Epithelial cell of esophagus (primary cell): Measurements from ENCODE around the gene TMEM209.
"Not testable (repeated sequence)": the region's sequence is repeated elsewhere in the genome, so short reads cannot be mapped to it uniquely, and the experiment has no call there.

Experiments used
- DNase-seq: peaks from one replicate; pipeline ENCODE4 v3.0.0; 2010; ENCODE audit warnings: low read depth
- H3K4me3 ChIP-seq: 2 replicates; pipeline ENCODE4 v1.5.1; 2011; ENCODE audit warnings: mild to moderate bottlenecking, low read length, control low read depth
- TF ChIP-seq, protein P1 (sequence below): IDR thresholded peaks from 2 replicates; pipeline ENCODE4 v1.5.1; 2011; ENCODE audit warnings: low read depth, mild to moderate bottlenecking, low read length, control low read depth, inconsistent platforms; ENCODE audit not compliant: insufficient read depth; ENCODE audit errors: missing control alignments

TMEM209 gene

DNA sequence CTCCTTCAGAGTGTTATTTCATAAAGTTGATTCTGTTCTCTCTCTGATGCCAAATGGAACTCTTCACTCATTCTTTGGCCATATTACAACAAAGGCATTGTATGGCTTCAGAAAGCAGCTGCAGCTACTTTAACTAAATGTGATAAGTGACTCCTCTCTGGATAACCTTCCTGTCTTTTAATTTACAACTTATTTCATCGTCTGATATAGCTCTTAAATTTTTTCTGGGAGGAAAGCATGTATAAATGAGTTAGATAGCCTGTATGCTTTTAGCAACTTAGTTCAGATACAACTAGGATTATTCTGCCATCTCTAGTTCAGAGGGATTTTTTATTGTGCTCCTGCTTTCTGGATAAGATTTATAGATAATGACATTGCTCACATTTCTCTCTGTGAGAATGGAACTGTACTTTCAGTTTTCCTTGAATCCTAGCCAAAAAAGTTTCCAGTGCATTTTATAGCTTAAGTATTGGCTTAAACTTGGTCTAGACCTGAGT, 77.3 kb downstream of the TMEM209 start:
- no peak for DNase-seq
- no peak overlapping the region for H3K4me3 ChIP-seq
- TF ChIP-seq, protein P1, sequence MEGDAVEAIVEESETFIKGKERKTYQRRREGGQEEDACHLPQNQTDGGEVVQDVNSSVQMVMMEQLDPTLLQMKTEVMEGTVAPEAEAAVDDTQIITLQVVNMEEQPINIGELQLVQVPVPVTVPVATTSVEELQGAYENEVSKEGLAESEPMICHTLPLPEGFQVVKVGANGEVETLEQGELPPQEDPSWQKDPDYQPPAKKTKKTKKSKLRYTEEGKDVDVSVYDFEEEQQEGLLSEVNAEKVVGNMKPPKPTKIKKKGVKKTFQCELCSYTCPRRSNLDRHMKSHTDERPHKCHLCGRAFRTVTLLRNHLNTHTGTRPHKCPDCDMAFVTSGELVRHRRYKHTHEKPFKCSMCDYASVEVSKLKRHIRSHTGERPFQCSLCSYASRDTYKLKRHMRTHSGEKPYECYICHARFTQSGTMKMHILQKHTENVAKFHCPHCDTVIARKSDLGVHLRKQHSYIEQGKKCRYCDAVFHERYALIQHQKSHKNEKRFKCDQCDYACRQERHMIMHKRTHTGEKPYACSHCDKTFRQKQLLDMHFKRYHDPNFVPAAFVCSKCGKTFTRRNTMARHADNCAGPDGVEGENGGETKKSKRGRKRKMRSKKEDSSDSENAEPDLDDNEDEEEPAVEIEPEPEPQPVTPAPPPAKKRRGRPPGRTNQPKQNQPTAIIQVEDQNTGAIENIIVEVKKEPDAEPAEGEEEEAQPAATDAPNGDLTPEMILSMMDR, result no peak

- TF ChIP-seq, protein P1, result no peak
Measured at GRCh38 chr7:130127404-130127803, 77.8 kb downstream of the TMEM209 start.

DNA sequence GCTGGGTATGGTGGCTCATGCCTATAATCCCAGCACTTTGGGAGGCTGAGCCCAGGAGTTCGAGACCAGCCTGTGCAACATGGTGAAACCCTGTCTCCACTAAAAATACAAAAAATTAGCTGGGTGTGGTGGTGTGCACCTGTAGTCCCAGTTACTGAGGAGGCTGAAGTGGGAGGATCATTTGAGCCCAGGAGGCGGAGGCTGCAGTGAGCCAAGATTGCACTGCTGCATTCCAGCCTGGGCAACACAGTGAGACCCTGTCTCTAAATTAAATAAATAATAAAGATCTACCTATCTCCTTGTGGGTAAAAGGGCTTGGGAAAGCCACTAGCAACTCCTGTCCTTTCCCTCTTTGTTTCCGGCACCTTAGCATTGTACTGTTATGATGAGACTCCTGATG, 78.4 kb downstream of the TMEM209 start:
- not testable (repeated sequence) for DNase-seq, H3K4me3 ChIP-seq

More at GRCh38 chr7:130127404-130127803, 77.8 kb downstream of the TMEM209 start:
- no peak for DNase-seq
- H3K4me3 ChIP-seq, result no peak overlapping the region

DNA sequence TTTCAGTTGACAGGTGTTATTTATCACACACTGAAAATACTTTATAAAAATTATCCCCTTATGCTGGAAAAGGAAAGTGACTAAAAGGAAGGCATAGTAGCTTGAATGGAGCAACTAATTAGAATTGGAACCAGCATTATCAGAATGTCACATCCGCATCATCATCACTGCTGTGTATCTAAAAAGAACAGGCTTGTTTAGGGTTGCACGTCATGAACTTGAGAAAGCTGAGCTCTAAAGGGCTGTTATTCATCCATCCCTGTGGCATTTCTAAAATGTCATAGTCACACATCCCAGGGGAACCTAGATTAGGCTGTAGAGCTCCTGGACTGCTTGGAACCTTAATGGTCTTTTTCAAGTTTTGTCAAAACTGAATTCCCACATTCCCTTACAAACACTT, 80.5 kb downstream of the TMEM209 start:
- no peak for DNase-seq
- H3K4me3 ChIP-seq, result no peak overlapping the region
- TF ChIP-seq, protein P1, result no peak

DNA sequence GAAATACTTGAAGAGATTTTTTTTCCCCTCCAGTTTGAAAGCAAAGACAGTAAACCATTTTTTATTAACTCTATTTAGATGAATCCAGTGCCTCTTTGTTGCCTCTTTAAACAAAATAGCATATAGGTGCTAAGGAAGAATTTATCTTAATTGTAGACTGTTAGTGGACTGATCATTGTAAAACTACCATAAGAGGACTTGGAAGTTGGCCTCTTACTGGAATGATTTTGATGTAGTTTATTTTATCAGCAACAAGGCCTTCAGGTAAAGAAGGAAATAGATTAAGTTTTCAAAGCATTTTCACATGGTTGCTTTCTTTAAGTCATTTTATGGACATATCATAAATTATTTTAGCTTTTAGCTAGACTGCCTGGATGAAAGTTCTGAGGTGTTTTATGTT, 81.7 kb downstream of the TMEM209 start:
- DNase-seq, result no peak
- TF ChIP-seq, protein P1, result no peak
- no peak overlapping the region for H3K4me3 ChIP-seq

DNA sequence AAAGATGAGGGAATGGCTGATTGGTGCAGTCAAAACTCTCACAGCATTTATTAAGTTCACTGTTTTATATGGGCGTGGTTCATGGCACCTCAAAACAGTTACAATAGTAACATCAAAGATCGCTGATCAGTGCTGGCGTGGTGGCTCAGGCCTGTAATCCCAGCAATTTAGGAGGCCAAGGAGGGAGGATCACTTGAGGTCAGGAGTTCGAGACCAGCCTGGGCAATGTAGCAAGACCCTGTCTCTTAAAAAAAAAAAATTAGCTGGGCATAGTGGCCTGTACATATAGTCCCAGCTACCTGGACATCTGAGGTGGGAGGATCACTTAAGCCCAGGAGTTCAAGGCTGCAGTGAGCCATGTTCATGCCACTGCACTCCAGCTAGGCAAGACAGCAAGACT, 86.4 kb downstream of the TMEM209 start:
- TF ChIP-seq, protein P1, result no peak
- no peak overlapping the region for H3K4me3 ChIP-seq
- no peak for DNase-seq

DNA sequence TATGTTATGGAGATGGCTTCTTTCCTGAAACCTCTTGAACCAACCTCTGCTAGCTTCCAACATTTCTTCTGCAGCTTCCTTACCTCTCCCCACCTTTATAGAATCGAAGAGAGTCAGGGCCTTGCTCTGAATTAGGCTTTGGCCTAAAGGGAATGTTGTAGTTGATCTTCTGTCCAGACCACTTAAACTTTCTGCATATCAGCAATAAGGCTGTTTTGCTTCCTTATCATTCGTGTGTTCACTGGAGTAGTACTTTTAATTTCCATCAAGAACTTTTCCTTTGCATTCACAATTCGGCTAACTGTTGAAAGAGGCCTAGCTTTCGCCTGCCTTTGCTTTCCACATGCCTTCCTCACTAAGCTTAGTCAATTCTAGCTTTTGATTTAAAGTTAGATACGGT, 86.9 kb downstream of the TMEM209 start:
- no peak overlapping the region for H3K4me3 ChIP-seq
- DNase-seq, result no peak
- TF ChIP-seq, protein P1, result no peak
